GM21619 (cell line): ENCODE results near the gene PRRC2A.

Experiments used
- ATAC-seq: cut with Tn5 transposase; IDR thresholded peaks from one replicate; pipeline ENCODE4 v1.9.1; 2021; ENCODE audit not compliant: unreplicated experiment

The PRRC2A gene

DNA sequence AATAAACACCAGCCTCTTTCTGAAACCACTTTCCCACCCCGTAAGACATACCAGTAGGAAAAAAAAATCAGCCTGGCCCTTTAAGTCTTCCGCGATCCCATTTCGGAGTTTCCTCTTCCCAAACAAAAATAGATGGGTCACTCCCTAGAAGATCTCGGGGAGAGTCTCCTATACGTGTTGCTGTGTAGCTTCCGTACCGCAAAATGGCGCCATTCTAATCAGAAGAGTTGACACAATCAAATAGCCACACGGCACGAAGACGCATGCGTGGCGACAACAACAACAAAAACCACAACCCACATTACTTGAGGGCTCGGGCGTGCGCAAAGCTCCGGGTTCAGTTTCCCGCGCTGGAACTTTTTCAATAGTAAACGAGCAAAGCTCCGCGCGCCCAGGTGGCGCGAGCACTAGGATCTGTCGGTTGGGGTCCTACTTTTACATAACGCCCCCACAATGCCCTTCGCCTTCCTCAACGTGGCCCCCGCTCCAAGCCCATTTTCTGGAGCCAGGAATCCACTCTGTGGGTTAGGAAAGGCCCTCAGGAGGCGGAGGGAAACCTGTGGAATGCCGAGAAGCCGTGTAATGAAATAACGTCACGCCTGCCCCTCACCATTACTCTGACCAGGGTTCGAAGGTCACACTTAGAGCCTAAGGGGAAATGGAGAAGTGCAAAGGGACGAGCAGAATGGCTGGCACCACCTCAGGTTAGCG is 44.4 kb downstream of the PRRC2A start, which contains the start of gene GPANK1:
TSS of gene GPANK1 (minus strand) at position 208 of the 711 bp plus-strand sequence. CDS start 519 bp downstream, outside the sequence.
- no peak for ATAC-seq

DNA sequence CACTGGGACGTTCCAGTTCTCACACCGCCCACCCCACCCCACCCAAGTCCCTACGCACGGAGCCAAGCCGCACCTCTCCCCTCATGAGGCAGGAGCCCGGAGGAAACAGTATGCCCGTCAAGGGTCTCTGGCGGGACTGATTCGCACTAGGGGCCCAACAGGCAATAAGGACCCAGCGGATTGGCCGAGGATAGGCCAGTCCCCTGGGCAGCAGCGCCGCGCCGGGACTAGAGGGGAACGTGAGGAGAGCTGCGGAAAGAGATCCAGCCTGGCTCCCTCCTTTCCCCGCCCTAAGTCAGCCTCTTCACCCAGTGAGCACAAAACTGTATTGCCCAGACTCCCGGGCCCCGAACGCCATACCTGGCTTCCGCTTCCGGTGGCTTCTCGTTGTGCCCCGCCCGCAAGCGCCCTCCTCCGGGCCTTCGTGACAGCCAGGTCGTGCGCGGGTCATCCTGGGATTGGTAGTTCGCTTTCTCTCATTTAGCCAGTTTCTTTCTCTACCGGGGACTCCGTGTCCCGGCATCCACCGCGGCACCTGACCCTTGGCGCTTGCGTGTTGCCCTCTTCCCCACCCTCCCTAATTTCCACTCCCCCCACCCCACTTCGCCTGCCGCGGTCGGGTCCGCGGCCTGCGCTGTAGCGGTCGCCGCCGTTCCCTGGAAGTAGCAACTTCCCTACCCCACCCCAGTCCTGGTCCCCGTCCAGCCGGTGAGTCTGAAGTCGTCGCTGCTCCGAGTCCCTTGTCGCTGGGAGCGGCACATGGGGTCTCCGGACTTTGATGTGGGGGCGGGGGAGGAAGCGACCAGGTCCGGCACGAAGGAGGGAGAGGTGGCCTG is 45.2 kb downstream of the PRRC2A start, which contains the start of gene CSNK2B:
TSS of gene CSNK2B (plus strand) at position 580 of the 836 bp plus-strand sequence. CDS start 752 bp downstream, outside the sequence.
- peak; percentile 75 for ATAC-seq

DNA sequence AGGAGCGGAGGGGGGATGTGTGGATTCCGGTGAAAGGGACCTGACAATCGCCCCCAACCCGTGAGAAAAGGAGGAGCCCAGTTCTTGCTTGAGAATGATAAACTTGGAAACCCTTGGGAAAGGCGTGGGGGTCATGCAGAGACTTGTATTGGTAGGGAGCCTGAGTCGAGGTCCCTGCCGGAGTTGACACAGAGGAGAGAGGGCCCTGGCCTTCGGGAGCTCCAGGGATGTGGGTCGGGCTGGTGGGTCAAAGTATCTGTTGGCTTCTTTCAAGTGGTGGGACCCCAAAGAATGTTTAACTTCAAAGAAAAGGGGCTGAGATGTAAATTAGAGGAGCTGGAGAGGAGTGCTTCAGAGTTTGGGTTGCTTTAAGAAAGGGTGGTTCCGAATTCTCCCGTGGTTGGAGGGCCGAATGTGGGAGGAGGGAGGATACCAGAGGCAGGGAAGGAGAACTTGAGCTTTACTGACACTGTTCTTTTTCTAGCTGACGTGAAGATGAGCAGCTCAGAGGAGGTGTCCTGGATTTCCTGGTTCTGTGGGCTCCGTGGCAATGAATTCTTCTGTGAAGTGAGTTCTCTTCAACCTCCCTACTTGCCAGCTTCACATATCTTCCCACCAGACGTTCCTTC is 45.9 kb downstream of the PRRC2A start:
- no peak for ATAC-seq

DNA sequence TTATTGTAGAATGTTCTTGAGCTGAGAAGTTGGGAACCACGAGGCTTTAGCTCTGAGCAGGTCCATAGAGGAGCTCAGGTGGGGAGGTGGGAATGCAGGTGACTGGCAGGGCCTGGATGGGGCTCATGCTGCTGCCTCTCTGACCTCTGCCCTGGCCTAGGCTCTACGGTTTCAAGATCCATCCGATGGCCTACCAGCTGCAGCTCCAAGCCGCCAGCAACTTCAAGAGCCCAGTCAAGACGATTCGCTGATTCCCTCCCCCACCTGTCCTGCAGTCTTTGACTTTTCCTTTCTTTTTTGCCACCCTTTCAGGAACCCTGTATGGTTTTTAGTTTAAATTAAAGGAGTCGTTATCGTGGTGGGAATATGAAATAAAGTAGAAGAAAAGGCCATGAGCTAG is 49.2 kb downstream of the PRRC2A start, which contains the start of gene LY6G5B:
TSS of gene LY6G5B (plus strand) at position 301 of the 400 bp plus-strand sequence. CDS start 975 bp downstream, outside the sequence.
- no peak for ATAC-seq

DNA sequence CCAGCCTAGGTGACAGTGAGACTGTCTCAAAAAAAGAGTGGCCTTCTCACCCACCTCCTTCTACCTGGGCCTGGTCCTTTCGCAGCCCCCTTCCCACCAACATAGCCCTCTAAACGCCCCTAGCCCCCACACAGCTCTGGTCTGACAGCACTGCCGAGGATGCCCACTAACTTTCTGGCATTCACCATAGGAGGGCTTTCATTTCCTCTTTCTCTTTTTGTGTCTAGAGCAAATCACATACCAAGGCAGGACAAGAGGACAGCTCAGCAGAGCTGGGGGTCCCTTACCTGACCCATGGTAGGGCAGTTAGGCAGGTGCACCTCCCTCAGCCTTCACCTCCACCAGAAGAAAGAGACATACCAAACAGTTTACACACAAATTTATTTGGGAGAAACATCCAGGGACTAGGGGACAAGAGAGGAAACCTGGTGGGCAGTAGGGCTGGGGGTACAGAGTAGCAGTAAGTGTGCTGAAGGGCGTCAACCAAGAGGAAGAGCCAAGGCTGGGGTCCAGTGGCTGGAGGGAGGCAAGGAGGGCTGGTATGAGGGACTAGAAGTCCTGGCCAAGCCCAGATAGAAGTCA is 55.9 kb downstream of the PRRC2A start:
- no peak for ATAC-seq

DNA sequence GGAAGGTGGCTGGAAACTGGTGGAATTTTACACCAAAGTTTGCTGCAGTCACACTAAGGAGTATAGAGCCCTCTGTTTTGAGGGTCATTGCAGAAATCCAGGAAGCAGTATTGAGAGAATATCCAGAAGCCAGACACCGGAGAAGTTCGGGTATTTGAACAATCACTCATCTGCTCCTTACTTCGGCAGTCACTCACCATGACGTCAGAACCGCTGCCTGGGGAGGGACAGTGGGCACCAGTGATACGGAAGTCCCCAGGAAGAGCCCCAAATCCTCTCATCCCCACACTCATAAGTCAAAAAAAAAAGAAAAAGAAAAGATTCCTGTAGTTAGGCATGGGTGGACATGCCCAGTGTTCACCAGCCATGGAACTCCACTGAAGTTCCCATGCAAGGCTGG is 56.4 kb downstream of the PRRC2A start:
- no peak for ATAC-seq

DNA sequence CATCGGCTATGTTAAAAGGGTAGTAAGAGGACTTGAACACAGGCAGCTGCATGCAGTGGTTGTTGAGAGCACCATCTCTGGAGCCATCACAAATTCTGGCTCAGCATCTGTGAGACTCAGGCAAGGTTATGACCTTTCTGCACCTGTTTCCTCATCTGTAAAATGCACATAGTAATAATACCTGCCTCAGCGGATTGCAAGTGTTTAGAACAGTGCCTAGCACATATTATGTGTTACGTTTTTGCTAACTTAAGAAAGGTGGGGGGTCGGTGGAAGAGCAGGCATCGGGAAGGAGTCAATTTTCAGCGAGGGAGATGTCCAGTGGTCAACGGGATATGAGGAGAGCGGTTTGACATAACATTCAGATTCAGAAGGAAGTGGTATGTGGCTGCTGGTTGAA is 57.4 kb downstream of the PRRC2A start:
- no peak for ATAC-seq

DNA sequence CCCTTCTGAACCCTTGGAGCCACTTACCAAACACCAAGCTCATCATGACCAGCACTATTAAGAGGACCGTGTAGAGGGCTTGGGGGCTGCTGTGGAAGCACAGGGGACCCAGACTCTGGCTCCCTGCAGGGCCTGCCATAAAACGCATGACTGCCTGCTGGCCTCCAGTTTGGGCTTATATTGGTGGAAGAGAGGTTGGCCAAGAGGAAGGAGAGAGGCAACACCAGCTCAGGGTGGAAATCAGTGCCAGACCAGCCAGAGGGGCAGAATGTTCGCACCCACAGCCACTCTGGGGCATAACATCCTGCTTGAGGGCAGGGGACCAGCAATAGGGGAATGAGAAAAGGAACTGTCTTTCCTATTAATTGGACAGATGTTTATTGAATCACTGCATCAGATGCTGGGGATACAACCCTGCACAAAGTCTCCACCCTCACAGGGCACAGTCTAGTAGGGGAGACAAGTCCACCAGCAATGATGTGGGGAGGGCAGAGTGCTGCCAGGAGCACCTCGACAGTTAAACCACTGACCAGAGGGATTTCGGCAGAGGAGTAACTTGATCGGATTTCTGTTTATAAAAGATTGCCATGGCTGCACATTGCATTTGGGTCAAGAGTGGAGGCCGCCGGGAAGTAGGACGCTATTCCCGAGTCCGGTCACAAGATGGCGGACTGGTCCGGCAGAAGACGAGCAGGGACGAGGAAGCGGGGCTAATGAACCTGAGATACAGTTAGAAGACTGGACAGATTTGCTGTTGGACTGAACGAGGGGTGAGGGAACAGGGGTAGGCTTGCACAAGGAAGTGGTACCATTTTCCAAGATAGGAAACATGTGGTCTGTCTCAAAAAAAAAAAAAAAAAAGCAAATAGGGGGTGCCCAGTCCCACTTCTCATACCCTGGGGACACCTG is 60.0 kb downstream of the PRRC2A start, which contains the start of gene LY6G5C:
TSS of gene LY6G5C (minus strand) at position 842 of the 909 bp plus-strand sequence. CDS start at position 148, 694 bp downstream.
- ATAC-seq = no peak

DNA sequence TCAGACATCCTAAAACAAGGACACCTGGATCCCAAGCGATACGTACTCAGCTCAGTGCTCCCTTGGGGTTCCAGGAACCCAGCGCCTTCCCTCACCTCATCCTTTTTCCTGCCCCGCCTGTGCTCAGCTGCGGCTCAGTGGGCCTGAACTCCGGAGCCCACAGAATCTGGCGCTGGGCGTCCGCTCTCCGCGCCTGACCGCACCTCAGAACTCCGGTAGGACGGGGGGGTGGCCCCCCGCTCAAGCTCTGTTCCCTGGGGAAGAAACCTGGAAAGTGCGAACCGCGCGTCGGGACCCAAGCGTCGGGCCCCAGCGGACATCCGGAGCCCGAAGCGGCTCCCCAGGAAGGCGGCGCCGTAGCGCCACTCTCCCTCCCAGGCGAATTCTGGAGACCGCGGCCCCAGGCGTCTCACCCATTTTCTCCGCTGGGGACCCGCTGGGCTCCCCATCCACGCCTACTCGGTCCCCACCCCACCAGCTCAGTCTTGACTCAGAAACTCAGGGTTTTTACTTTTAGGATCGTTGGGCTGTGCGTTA is 60.7 kb downstream of the PRRC2A start:
- no peak for ATAC-seq

DNA sequence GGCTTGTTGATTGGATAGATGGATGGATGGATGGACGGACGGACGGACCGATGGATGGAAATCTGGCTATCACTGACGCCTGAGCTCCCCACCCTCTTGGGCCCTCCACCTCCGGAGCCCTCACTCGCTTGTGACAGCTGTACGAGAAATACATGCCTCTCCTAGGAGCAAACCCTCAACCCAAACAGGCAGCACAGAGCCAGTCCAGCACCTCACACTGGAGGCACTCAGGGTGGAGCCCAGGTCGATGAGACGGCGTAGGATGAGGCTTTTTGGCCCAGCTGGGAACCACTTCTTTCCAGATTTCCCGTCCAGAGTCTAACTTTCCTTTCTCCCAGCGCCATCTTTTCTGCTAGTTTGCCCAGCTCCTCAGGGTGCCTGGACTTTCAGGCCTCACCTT is 63.1 kb downstream of the PRRC2A start:
- ATAC-seq = no peak

DNA sequence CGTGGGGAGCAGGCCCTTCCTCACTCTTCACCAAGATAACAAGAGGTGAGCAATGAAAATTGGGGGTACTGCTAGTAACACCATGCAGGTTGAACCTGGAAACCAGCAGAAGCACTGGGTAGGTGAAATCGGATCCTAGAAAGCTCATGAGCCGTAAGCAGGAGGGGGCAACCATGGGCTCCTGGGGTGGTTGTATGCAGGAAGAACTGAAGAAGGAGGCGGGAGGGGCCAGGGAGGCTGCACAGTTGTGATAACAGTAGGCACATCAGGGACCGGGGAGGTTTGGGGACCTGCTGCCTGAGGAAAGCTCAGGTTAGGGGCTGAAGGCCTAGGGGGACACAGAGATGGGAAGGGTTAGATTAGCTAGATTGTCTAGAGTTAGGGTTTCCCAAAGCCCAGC is 66.0 kb downstream of the PRRC2A start:
- no peak for ATAC-seq

DNA sequence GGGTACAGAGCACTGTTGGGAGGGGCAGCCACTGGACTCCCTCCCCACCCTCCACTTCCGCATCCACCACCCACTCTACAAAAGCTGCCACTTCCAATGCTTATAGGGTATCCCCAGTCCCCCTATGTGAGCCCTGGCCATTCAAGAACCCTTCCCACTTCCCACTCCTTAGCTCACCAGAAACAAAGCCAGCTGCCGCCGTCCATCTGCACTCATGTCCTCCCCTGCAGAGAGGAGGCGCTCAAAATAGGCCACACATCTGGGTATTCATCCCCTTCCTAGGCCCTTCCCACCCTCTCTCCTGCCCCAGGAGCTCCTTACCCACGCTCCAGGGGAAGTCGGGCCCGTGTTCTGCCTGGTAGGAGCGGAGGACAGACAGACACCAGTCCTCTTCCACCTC is 66.8 kb downstream of the PRRC2A start:
- no peak for ATAC-seq
